SK-N-MC (cell line): ENCODE measurements around the gene DHX32.
"Not testable (repeated sequence)": the region's sequence is repeated elsewhere in the genome, so short reads cannot be mapped to it uniquely, and the experiment has no call there.

ENCODE experiments used
- EZH2 ChIP-seq: fragments of 200-600 bp; sonication (generic); IDR thresholded peaks from one replicate; pipeline ENCODE4 v1.6.1; 2017; ENCODE audit warnings: antibody characterized with exemption
- FOXP2 ChIP-seq: optimal IDR thresholded peaks from 2 replicates; pipeline ENCODE3; 2011; ENCODE audit warnings: mild to moderate bottlenecking, moderate library complexity; ENCODE audit not compliant: insufficient read depth; ENCODE audit errors: extremely low read length, control extremely low read depth
- POLR2AphosphoS5 ChIP-seq: IDR thresholded peaks from 2 replicates; pipeline ENCODE4 v1.6.1; 2012; ENCODE audit warnings: mild to moderate bottlenecking, low read depth, low read length, borderline replicate concordance

DNA sequence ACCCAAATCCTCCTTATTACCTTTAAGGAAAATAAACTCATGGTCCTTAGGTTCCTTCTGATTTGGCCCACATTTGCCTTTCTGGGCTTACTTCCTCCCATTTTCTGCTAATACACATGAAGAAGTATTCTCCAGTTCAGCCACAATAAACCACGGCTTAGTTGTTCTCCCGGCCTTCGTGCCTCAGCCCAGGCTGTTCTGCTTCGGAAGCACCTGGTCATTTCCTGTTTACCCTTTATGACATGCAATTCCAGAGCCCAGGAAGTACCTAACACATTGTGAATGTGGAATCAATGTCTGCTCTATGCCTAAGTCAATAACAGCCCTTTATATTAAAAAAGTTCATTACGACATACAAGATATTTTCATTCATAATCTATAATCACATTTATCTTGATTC lies 11.3 kb upstream of the DHX32 start:
- not testable (repeated sequence) for TF ChIP-seq POLR2AphosphoS5, EZH2, FOXP2
